T-helper 2 cell treated with Interferon-gamma antibody and Interleukin-4, amounts not matched to agents 5 μg/mL and 100 μg/mL, for 36 hours (primary cell): ENCODE results near the gene NOTCH1.

ENCODE experiments used
- DNase-seq: peaks from one replicate; pipeline ENCODE4 v3.0.0; 2021; ENCODE audit warnings: low spot score
- H3K27ac Mint-ChIP-seq: one replicate; pipeline ENCODE4 v1.8.0; 2021; ENCODE audit warnings: mild to moderate bottlenecking, mixed read lengths
- H3K27me3 Mint-ChIP-seq: one replicate; pipeline ENCODE4 v1.8.0; 2021; ENCODE audit warnings: low read depth, mixed read lengths
- H3K36me3 Mint-ChIP-seq: one replicate; pipeline ENCODE4 v1.8.0; 2021; ENCODE audit warnings: low read depth, mixed read lengths
- H3K4me1 Mint-ChIP-seq: one replicate; pipeline ENCODE4 v1.8.0; 2021; ENCODE audit warnings: low read depth, mixed read lengths
- H3K4me3 Mint-ChIP-seq: one replicate; pipeline ENCODE4 v1.8.0; 2022; ENCODE audit warnings: mild to moderate bottlenecking, moderate library complexity, mixed read lengths
- H3K9me3 Mint-ChIP-seq: one replicate; pipeline ENCODE4 v1.8.0; 2021; ENCODE audit warnings: mixed read lengths

The NOTCH1 gene

DNA sequence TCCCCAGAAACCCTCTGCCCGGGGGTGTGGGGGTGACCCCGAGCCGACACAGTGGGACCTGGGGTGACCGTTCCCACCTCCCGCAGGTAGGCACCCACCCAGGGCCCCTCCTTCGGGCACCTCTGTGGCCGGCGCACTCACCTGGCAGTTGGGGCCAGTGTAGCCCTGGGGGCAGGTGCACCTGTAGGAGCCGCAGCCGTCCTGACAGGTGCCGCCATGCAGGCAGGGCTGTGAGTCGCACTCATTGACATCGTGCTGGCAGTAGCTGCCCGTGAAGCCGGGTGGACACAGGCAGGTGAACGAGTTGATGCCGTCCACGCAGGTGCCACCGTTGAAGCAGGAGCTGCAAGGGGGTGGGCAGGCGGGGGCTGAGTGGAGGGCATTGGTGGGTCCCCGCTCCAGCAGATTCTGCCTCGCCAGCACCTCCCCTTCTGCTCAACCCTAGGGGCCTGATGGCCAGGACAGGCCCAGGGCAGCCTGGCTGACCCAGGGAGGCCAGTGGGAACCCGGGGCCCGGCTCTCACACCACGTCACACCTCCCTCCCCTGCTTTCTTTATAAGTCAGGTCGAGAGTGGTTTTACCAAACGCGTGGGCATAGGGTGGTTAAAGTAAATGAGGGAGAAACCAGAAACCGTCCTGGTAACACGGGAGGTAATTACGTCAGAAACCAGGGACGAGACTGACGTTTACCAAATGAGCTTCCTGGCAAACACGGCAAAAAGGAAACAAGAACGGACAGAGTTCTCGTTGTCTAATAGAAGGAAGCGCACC is 36.9 kb downstream of the NOTCH1 start:
- Mint-ChIP-seq H3K4me1 (no peaks in the 10 kb centered on the region), H3K27me3 (no peaks in the 10 kb centered on the region), H3K36me3 (peaks cover 16% of the 10 kb centered on the region), H3K27ac (no peak overlapping the region), H3K9me3 (no peaks in the 10 kb centered on the region), H3K4me3 (no peak overlapping the region)
- no peak for DNase-seq

DNA sequence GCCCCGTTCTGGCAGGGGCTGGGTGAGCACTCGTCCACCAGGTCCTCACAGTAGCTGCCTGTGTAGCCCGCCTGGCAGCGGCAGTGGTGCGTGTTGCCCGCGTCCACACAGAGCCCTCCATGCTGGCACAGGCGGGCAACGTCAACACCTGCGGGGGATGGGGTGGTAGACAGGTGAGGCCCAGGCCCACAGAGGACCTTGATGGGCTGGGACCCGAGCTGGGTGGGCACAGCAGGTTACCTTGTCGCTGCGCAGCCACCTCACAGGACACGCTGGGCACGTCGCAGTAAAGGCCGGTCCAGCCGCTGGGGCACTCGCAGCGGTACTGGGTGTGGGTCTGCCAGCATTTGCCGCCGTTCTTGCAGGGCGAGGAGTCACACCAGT is 37.9 kb downstream of the NOTCH1 start:
- peaks cover 13% of the 10 kb centered on the region for H3K36me3 Mint-ChIP-seq
- H3K4me1 Mint-ChIP-seq = no peaks in the 10 kb centered on the region
- H3K27ac Mint-ChIP-seq = no peak overlapping the region
- H3K27me3 Mint-ChIP-seq = no peaks in the 10 kb centered on the region
- DNase-seq = no peak
- H3K4me3 Mint-ChIP-seq = no peak overlapping the region
- H3K9me3 Mint-ChIP-seq = no peaks in the 10 kb centered on the region

DNA sequence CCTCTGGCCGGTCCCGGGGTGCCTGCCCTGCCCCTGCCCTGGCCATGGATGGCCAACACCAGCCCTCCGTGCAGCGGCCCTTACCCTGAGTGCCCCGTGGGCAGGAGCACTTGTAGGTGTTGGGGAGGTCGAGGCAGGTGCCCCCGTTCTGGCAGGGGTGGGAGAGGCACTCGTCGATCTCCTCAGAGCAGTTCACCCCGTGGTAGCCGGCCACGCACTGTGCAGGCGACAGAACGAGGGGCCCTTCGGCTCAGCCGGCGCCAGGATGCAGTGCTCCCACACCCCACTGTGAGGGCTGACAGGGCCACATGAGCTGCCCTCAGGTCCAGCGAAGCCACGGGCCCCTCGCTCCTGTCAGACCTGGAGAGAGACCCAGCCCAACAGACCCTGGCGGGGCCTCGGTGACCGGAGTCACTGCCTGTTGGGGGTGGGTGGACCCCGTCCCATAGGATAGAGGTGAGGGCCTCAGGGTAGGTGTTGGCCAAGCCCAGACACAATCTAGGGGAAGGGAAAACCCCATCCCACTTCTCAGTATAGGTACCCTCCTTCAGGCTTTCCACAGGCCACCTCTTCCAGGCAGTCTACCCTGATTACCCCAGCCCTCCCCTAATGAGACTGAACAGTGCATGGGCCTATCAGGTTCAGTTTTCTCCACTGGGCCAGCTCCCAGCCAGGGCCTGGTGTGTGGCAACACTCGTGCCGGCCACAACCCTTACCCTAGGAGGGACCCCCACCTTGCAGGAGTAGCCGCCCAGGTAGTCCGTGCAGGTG is 38.4 kb downstream of the NOTCH1 start:
- Mint-ChIP-seq H3K27me3 (no peaks in the 10 kb centered on the region), H3K36me3 (peaks cover 15% of the 10 kb centered on the region), H3K4me3 (no peak overlapping the region), H3K27ac (no peak overlapping the region), H3K9me3 (no peaks in the 10 kb centered on the region), H3K4me1 (no peaks in the 10 kb centered on the region)
- DNase-seq = no peak

DNA sequence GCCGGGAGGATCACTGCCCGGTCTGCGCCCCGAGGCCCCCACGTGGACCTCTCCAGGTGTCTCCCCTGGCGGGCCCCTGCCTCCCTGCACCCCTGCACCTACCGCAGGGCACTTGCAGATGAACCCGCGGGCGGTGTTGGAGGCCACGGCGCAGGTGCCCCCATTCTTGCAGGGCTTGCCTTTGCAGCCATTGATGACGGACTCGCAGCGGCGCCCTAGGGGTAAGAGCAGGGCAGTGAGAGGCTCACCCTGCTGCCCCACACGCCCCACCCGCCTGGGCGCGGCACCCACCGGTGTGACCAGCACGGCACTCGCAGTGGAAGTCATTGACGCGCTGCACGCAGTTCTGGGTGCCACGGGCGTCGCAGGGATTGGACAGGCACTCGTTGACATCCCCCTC is 39.4 kb downstream of the NOTCH1 start:
- Mint-ChIP-seq H3K4me1 (no peaks in the 10 kb centered on the region), H3K9me3 (no peaks in the 10 kb centered on the region), H3K27me3 (no peaks in the 10 kb centered on the region), H3K36me3 (peaks cover 13% of the 10 kb centered on the region), H3K27ac (no peak overlapping the region), H3K4me3 (no peak overlapping the region)
- DNase-seq = no peak

DNA sequence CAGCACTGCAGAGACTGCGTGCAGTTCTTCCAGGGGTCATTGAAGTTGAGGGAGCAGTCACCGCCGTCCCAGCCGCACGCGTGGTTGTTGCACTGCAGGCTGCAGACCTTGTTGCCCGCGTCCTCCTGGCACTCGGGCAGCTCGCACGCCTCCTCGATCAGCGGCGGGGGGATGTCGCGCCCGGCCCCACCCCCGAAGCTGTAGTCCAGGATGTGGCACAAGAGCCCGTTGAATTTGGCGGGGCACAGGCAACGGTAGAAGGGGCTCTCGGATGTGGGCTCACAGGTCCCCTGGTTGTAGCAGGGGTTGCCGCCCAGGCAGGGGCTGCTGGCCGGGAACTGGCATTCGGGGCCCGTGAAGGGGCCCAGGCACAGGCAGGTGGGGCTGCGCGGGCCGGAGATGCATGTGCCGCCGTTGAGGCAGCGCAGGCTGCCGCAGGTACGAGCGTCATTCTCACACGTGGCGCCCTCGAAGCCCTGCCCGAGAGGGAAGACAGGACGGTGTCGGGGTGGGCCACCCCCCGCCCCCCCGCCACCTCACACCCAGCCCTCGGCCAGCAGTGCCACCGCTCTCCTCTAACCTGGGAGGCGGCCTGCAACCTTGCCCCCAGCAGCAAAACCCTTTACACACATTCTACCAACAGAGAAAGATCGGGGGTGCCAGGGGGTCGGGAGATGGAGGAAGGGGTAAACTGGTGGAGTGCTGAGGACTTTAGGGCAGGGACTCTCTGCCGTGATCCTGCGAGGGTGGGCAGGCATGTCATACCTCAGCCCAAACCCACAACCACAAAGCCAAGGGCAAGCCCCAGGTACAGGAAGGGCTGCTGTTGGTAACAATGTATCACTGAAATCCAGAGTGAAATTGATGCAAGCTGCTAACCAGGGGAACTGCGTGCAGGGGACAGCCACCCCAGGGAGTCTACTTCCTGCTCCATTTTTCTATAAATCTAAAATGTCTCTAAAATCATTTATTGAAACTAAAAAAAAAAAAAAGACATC is 40.1 kb downstream of the NOTCH1 start:
- peaks cover 12% of the 10 kb centered on the region for H3K36me3 Mint-ChIP-seq
- no peaks in the 10 kb centered on the region for H3K4me1 Mint-ChIP-seq
- no peaks in the 10 kb centered on the region for H3K9me3 Mint-ChIP-seq

DNA sequence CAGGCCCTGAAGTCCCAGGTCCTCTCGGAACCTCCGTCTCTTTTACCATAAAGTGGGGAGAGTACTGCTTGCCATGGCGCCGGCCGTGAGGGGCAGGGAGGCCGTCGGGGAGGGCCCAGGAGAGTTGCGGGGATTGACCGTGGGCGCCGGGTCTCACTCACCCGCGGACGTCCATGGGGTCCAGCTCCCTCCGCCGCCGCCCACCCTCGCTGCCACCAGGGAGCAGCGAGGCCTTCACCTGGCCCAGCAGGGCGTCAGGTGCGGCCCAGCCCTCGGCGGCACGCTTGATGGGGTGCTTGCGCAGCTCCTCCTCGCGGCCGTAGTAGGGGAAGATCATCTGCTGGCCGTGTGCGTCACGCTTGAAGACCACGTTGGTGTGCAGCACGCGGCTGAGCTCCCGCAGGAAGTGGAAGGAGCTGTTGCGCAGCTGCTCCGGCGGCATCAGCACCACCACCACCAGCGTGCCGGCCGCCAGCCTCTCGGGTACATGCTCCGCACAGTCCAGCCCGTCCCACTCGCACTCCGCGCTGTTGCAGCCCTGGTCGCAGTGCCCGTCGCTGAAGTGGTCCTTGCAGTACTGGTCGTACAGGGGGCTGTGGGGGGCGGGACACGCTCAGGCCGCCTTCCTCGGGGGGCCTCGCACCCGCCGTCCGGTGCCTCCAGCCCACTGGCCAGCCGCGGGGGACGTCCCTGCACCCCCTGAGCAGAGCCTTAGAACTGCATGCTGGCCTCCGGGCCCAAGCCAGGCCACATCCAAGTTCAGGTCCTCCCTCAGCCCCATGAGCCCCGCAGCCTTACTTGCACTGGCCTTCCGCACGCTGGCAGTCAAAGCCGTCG is 41.1 kb downstream of the NOTCH1 start:
- Mint-ChIP-seq H3K27ac (no peak overlapping the region), H3K27me3 (no peaks in the 10 kb centered on the region), H3K9me3 (no peaks in the 10 kb centered on the region), H3K36me3 (peaks cover 12% of the 10 kb centered on the region), H3K4me1 (no peaks in the 10 kb centered on the region), H3K4me3 (no peak overlapping the region)
- DNase-seq = no peak

More for the DNA sequence above, 40.1 kb downstream of the NOTCH1 start:
- Mint-ChIP-seq H3K4me3 (no peak overlapping the region), H3K27me3 (no peaks in the 10 kb centered on the region), H3K27ac (no peak overlapping the region)
- DNase-seq = no peak

DNA sequence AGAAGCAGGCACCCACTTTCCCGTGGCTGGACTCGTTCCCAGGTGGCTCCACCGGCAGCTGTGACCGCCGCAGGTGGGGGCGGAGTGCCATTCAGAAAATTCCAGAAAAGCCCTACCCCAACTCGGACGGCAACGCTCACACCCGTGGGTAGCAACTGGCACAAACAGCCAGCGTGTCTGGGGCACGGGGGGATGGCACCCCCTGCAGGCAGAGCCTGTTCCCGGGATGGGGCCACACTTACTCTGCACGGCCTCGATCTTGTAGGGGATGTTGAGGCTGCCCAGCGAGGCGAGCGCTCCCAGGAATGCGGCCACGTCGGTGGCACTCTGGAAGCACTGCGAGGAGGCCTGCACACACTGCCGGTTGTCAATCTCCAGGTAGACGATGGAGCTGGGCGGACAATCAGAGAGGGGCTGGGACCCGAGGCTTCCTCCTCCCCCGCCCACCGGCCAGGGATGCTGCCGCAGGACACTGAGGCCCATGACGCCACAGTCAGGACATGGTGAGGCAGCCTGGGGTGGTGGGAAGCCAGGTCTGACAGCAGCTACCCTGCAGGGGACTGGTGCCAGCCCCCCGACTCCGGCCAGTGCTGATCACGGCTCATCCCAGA is 42.8 kb downstream of the NOTCH1 start:
- peaks cover 9% of the 10 kb centered on the region for H3K36me3 Mint-ChIP-seq
- no peaks in the 10 kb centered on the region for H3K27me3 Mint-ChIP-seq
- DNase-seq = no peak
- H3K4me1 Mint-ChIP-seq = no peaks in the 10 kb centered on the region
- H3K27ac Mint-ChIP-seq = no peak overlapping the region
- no peaks in the 10 kb centered on the region for H3K9me3 Mint-ChIP-seq
- H3K4me3 Mint-ChIP-seq = no peak overlapping the region

DNA sequence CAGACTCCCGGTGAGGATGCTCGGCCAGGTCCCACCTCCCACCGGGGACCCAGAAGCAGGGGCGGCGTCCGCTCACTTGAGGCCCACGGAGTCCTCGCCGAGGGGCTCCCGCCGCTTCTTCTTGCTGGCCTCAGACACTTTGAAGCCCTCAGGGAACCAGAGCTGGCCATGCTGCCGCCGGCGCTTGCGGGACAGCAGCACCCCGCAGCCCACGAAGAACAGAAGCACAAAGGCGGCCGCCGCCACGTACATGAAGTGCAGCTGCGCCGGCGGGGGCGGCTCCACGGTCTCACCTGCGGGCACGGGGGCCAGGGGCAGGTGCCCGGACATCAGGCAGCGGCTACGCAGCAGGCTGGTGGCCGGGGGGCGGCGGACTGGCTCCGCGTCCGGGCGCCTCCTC is 43.7 kb downstream of the NOTCH1 start:
- peaks cover 9% of the 10 kb centered on the region for H3K36me3 Mint-ChIP-seq

DNA sequence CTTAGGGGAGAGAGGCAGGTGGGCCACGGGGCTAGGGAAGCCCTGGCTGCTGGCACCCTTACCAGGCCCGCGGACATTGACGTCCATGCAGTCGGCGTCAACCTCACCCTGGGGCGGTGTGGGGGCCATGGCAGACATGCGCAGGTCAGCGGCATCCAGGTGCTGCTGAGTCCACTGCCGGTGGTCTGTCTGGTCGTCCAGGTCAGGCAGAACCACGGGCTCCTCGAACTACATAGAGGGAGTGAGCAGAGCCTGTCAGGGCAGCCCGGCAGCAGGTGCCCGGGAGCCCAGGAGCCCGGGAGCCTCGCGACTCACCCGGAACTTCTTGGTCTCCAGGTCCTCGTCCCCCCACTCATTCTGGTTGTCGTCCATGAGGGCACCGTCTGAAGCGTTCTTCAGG is 44.2 kb downstream of the NOTCH1 start:
- H3K27me3 Mint-ChIP-seq = no peaks in the 10 kb centered on the region
- H3K36me3 Mint-ChIP-seq = peaks cover 9% of the 10 kb centered on the region
- DNase-seq = no peak
- H3K4me1 Mint-ChIP-seq = no peaks in the 10 kb centered on the region
- H3K9me3 Mint-ChIP-seq = no peaks in the 10 kb centered on the region
- H3K27ac Mint-ChIP-seq = no peak overlapping the region
- H3K4me3 Mint-ChIP-seq = no peak overlapping the region

More for the DNA sequence above, 43.7 kb downstream of the NOTCH1 start:
- Mint-ChIP-seq H3K4me3 (no peak overlapping the region), H3K9me3 (no peaks in the 10 kb centered on the region), H3K27ac (no peak overlapping the region), H3K4me1 (no peaks in the 10 kb centered on the region), H3K27me3 (no peaks in the 10 kb centered on the region)
- DNase-seq = no peak

DNA sequence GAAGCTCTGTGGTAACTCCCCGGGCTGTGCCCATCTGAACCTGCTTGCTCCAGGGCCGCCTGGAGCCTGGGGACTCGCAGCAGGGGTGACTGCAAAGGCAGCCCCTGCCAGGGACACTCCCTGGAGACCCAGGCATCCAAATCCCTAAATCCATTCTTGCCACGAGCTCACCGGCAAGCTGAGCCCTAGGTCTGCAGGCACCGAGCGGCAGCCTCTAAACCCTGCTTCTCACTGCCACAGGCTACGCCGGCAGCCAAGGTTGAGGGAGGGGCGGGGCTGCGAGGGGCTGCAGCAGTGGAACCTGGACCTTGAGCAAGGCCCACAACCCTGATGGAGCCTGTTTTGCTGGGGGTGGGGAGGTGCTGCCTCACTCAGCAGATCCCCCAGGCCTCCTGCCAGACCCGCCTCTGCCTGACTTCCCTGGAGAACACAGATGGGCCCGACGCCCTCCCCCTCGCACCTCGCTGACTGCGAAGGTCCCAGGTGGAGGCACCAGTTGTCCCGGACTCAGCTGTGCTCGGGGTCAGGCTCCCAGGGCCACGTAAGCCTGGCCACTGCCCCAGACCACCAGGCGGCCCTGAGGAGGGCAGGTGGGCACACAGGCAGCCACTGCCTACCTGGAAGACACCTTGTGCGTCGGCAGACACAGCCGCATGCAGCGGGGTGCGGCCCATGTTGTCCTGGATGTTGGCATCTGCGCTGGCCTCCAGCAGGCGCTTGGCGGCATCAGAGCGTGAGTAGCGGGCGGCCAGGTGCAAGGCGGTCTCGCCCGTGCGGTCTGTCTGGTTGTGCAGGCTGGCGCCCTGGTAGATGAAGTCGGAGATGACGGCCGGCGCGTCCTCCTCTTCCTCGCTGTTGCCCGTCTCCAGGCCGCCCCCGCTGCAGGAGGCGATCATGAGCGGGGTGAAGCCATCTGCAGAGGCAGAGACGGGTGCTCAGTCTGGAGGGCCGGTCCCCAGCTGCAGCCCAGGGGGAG is 45.6 kb downstream of the NOTCH1 start:
- Mint-ChIP-seq H3K4me1 (no peaks in the 10 kb centered on the region), H3K9me3 (no peaks in the 10 kb centered on the region), H3K27me3 (no peaks in the 10 kb centered on the region), H3K36me3 (peaks cover 12% of the 10 kb centered on the region), H3K27ac (no peak overlapping the region), H3K4me3 (no peak overlapping the region)
- no peak for DNase-seq

DNA sequence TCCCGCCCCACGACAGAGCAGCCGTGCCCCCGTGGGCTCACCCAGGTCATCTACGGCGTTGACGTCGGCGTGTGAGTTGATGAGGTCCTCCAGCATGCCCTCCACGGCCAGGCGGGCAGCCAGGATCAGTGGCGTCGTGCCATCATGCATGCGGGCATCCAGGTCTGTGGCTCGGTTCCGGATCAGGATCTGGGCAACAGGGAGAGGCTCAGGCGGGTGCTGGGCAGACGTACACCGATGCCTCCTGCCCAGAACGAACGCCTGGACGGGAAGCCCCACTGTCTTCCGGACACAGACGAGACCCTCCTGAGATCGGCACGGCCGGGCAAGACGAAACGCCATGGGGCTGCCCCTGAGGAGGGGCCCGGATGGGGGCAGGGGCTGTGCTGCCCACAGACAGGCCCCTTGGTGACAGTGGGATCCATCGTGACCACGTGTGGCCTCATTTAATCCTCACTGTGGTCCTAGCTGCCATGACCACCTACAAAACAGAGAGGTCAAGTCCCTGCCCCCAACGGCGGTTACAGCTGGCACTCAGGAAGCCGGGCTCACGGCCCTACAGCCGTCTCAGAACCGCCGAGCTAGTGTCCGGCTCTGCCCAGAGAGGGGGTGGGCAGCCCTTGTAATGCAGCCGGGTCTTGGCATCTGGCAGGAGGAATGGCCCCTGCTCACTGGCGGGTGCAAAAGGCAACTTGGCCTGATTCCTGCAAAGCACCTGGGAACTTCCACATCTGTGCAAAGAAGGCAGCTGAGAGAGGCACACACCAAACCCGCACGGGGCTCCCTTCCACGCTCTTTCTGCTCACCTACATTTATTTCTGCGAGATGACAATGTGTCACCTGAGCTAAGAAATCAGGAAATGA is 46.5 kb downstream of the NOTCH1 start:
- Mint-ChIP-seq H3K4me3 (no peak overlapping the region), H3K27me3 (no peaks in the 10 kb centered on the region), H3K4me1 (no peaks in the 10 kb centered on the region), H3K27ac (no peak overlapping the region), H3K9me3 (no peaks in the 10 kb centered on the region), H3K36me3 (peaks cover 12% of the 10 kb centered on the region)
- no peak for DNase-seq
